ENCODE results near the gene ENOX1. TPM values are rescaled to one million over a fixed set of nuclear protein-coding genes. Genes with fewer than 3 reads are reported as not detected.

ENOX1 gene
- total RNA-seq, 4 donors from 2014 or later, result 3.6 to 18.7 (median 5.7) TPM

DNA sequence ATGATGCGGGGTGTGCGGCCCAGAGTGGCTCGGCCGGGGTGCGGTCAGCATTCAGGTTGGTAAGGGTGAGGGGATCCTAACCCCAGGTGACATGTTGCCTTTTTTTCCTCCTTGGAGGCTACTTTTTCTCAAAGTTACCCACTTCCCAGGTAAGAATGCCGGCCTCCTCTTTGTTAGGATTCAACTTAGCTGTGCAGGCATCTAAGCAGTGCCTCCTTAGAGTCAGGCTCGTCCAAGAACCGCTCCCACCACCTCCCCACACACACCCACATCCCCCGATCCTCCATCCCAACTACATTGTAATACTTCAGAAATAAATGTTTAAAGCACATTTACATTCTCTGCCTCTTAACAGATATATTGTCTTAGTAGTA, 733 bp upstream of the ENOX1 start:
- Histone ChIP-seq H3K4me1 (peaks cover 0 to 4% of the 10 kb centered on the region in 2 donors), H3K27ac (peak overlapping the region; percentile 86 to 89)
- intact Hi-C loops (cut with DNase I; ENCODE audit: low total_unique reads), result no loop called here

DNA sequence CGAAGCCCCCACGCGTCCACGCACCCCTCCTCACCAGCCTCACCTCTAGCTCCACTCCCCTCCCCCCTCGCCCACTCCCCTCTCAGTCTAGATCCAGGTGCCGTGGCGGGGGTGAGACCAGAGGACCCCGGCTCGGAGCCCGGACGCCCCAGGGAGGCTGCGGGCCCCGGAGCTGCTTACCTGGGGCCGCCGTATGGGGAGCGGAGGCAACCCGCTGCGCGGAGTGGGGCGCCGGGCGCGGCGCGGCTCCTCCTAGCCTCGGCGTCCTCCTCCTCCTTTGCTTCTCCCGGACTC, 353 bp downstream of the ENOX1 start:
- Histone ChIP-seq H3K9me3 (no peaks in the 10 kb centered on the region), H3K27me3 (no peaks in the 10 kb centered on the region), H3K36me3 (no peaks in the 10 kb centered on the region), H3K4me3 (peak overlapping the region; percentile 64 to 72), H3K27ac (peak overlapping the region; percentile 86 to 89), H3K4me1 (peaks cover 0 to 4% of the 10 kb centered on the region in 2 donors)
- intact Hi-C loops (cut with DNase I; ENCODE audit: low total_unique reads), result no loop called here
- DNase-seq, result no peak
- TF ChIP-seq POLR2A (IDR thresholded peaks at IDR 0.05), result no peak
- TF ChIP-seq, protein P1, sequence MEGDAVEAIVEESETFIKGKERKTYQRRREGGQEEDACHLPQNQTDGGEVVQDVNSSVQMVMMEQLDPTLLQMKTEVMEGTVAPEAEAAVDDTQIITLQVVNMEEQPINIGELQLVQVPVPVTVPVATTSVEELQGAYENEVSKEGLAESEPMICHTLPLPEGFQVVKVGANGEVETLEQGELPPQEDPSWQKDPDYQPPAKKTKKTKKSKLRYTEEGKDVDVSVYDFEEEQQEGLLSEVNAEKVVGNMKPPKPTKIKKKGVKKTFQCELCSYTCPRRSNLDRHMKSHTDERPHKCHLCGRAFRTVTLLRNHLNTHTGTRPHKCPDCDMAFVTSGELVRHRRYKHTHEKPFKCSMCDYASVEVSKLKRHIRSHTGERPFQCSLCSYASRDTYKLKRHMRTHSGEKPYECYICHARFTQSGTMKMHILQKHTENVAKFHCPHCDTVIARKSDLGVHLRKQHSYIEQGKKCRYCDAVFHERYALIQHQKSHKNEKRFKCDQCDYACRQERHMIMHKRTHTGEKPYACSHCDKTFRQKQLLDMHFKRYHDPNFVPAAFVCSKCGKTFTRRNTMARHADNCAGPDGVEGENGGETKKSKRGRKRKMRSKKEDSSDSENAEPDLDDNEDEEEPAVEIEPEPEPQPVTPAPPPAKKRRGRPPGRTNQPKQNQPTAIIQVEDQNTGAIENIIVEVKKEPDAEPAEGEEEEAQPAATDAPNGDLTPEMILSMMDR (IDR thresholded peaks at IDR 0.05), result no peak

More for the DNA sequence above, 733 bp upstream of the ENOX1 start:
- H3K36me3 ChIP-seq, result no peaks in the 10 kb centered on the region
- TF ChIP-seq, protein P1 (IDR thresholded peaks at IDR 0.05), result no peak
- TF ChIP-seq POLR2A (IDR thresholded peaks at IDR 0.05), result no peak
- no peak for DNase-seq
- H3K27me3 ChIP-seq, result no peaks in the 10 kb centered on the region
- peak overlapping the region; percentile 64 to 72 for H3K4me3 ChIP-seq
- no peaks in the 10 kb centered on the region for H3K9me3 ChIP-seq

DNA sequence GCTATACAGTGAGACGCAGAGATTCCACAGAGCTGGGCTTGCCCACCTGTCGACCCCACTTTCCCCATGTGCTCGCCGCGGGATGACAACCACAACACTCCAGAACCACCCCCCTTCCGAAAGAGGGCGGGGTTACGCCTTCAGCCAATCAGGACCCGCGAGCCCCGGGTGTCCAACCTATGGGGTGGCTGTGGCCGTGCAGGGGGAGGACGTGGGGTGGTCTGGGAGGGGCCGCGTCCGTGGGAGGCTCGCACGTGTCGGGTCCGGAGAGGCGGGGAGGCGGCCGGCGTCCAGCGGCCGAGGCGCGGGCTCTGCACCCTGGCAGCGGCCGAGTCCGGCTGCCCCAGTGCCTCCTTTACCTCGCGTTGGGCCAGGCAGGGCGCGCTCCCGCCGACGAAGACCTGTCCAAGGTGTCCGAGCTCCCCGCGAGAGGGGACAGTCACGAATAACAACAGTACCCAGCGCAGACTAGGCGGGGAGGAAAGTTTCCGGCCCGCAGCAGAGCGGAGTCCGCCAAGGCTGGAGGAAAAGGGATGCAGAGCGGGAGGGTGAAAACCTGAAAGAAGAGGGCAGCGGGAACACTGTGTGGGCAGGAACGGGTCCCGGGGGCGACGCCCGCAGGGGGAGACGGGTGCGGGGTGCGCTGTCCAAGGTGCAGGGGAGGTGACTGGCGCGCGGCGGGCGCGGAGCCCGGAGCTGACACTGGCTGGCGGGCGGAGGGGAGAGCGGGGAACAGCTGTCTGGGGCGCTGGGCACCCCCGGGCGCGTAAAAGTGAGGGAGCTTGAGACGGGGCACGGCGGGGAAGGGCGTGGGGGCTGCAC, 911 bp downstream of the ENOX1 start:
- H3K27me3 ChIP-seq, result no peaks in the 10 kb centered on the region
- H3K4me1 ChIP-seq, result peaks cover 0 to 4% of the 10 kb centered on the region in 2 donors
- peak overlapping the region; percentile 86 to 89 for H3K27ac ChIP-seq
- TF ChIP-seq, protein P1 (IDR thresholded peaks at IDR 0.05), result no peak
- TF ChIP-seq POLR2A (IDR thresholded peaks at IDR 0.05), result no peak
- no peaks in the 10 kb centered on the region for H3K36me3 ChIP-seq
- H3K4me3 ChIP-seq, result peak overlapping the region; percentile 64 to 72
- DNase-seq, result peak; percentile 86
- no peaks in the 10 kb centered on the region for H3K9me3 ChIP-seq
- intact Hi-C loops (cut with DNase I; ENCODE audit: low total_unique reads), result no loop called here

DNA sequence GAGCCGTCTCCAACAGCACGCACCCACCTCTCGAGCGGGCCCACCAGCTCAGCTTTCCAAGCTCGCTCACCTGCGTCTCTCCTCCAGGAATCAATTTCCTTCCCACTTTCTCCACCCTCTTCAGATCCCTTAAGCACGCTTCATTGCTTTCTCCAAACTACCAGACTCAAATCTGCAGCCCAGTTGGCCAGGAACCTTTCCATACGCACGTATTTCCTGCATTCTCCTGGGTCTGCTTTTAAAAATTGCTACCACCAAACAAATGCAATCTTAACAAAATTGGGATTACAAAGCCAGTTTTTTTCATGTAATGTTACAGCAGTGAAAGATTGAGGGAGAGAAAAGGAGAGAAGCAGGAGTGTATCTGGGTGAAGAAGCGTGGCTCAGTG, 1.5 kb downstream of the ENOX1 start:
- DNase-seq, result no peak
- Histone ChIP-seq H3K27ac (peak overlapping the region; percentile 86 to 89), H3K4me1 (peaks cover 0 to 4% of the 10 kb centered on the region in 2 donors), H3K4me3 (peak overlapping the region; percentile 64 to 72), H3K36me3 (no peaks in the 10 kb centered on the region), H3K9me3 (no peaks in the 10 kb centered on the region), H3K27me3 (no peaks in the 10 kb centered on the region)
- intact Hi-C loops (cut with DNase I; ENCODE audit: low total_unique reads), result no loop called here
- TF ChIP-seq, protein P1 (IDR thresholded peaks at IDR 0.05), result no peak
- TF ChIP-seq POLR2A (IDR thresholded peaks at IDR 0.05), result no peak

DNA sequence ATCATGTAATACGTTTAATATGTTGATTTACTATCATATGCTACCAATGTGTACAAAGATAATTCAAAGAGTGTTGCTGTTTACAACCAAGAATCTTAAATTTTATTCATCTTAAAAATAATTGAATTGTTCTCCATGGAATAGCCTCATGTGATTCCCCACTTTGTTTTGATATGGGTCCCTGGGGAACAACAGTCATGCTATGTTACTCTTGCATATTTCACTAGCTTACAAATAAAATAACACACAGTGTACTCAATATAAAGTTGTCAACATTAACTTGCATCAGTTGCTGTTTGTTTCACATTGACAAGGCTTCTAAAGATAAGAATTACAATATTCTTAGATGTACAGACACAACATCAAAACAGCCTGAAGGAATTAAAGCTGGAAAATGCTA, 2.3 kb downstream of the ENOX1 start:
- peaks cover 0 to 4% of the 10 kb centered on the region in 2 donors for H3K4me1 ChIP-seq
- no peak overlapping the region for H3K4me3 ChIP-seq
- no peak for TF ChIP-seq POLR2A (IDR thresholded peaks at IDR 0.05)
- TF ChIP-seq, protein P1 (IDR thresholded peaks at IDR 0.05), result no peak
- H3K27ac ChIP-seq, result peak overlapping the region; percentile 3 to 86
- H3K9me3 ChIP-seq, result no peaks in the 10 kb centered on the region
- H3K36me3 ChIP-seq, result no peaks in the 10 kb centered on the region
- H3K27me3 ChIP-seq, result no peaks in the 10 kb centered on the region
- intact Hi-C loops (cut with DNase I; ENCODE audit: low total_unique reads), result no loop called here
- DNase-seq, result no peak
